IMR-90 (cell line): ENCODE results near the gene PCARE. TPM values are rescaled to one million over a fixed set of nuclear protein-coding genes. Genes with fewer than 3 reads are reported as not detected.

ENCODE experiments used
- ATAC-seq: fragments of 200-7000 bp; cut with Tn5 transposase; 2 replicates; pipeline ENCODE4 v1.9.1; 2020; ENCODE audit warnings: low read depth, mild to moderate bottlenecking, moderate library complexity
- BruUV-seq: library from RNA; stranded (reverse); fragments of 400-500 nt; replicated peaks from 2 replicates; lab custom pipeline; 2021; lab: Mats Ljungman, UMichigan
- CTCF ChIA-PET: fragments of 300-600 bp; formaldehyde crosslinking; extraction: SDS; loops from one replicate; lab custom pipeline; 2021; ENCODE audit warnings: antibody characterized with exemption; lab: Yijun Ruan, JAX
- POLR2A ChIA-PET: fragments of 300-600 bp; sonication (Branson Sonifier 250); formaldehyde crosslinking; loops from one replicate; lab custom pipeline; 2022; ENCODE audit warnings: antibody characterized with exemption; ENCODE audit not compliant: unreplicated experiment; lab: Charles Lee
- DNase-seq: peaks from one replicate; pipeline ENCODE4 v3.0.0; 2013
- H2AFZ ChIP-seq: replicated peaks from 2 replicates; pipeline ENCODE3; 2013; ENCODE audit warnings: low read length, mild to moderate bottlenecking; ENCODE audit not compliant: poor library complexity
- H2AK5ac ChIP-seq: 2 replicates; pipeline ENCODE4 v1.6.1; 2013; ENCODE audit warnings: low read depth, low read length, inconsistent platforms
- H2AK9ac ChIP-seq: replicated peaks from 2 replicates; pipeline ENCODE3; 2013; ENCODE audit warnings: mild to moderate bottlenecking, low read depth, low read length, moderate library complexity; ENCODE audit not compliant: poor library complexity
- H2BK120ac ChIP-seq: 2 replicates; pipeline ENCODE4 v1.6.1; 2013; ENCODE audit warnings: low read depth, low read length, inconsistent platforms
- H2BK15ac ChIP-seq: 3 replicates; pipeline ENCODE4 v1.6.1; 2013; ENCODE audit warnings: low read depth, low read length, inconsistent platforms
- H2BK20ac ChIP-seq: 2 replicates; pipeline ENCODE4 v1.6.1; 2013; ENCODE audit warnings: low read depth, mild to moderate bottlenecking, inconsistent platforms, low read length, moderate library complexity
- H2BK5ac ChIP-seq: 2 replicates; pipeline ENCODE4 v1.6.1; 2013; ENCODE audit warnings: mild to moderate bottlenecking, low read depth, low read length, inconsistent platforms; ENCODE audit not compliant: poor library complexity, severe bottlenecking
- H3K14ac ChIP-seq: replicated peaks from 2 replicates; pipeline ENCODE4 v1.6.1; 2013; ENCODE audit warnings: low read depth, low read length, inconsistent platforms
- H3K18ac ChIP-seq: 2 replicates; pipeline ENCODE4 v1.6.1; 2013; ENCODE audit warnings: low read depth, low read length, control low read depth
- H3K23ac ChIP-seq: 2 replicates; pipeline ENCODE4 v1.6.1; 2013; ENCODE audit warnings: low read depth, low read length, inconsistent platforms
- H3K27ac ChIP-seq: 2 replicates; pipeline ENCODE4 v1.5.1; 2013; ENCODE audit warnings: mild to moderate bottlenecking, control low read depth, low read length; ENCODE audit not compliant: insufficient read depth
- H3K27me3 ChIP-seq: 2 replicates; pipeline ENCODE4 v1.6.1; 2013; ENCODE audit warnings: low read length; ENCODE audit not compliant: control insufficient read depth, insufficient read depth
- H3K36me3 ChIP-seq: 2 replicates; pipeline ENCODE4 v1.6.1; 2013; ENCODE audit warnings: low read length, mixed read lengths; ENCODE audit not compliant: control insufficient read depth, insufficient read depth
- H3K4ac ChIP-seq: 2 replicates; pipeline ENCODE4 v1.6.1; 2013; ENCODE audit warnings: low read depth, low read length, inconsistent platforms
- H3K4me1 ChIP-seq: 2 replicates; pipeline ENCODE4 v1.6.1; 2013; ENCODE audit warnings: low read length, mixed read lengths; ENCODE audit not compliant: control insufficient read depth, insufficient read depth
- H3K4me2 ChIP-seq: 2 replicates; pipeline ENCODE4 v1.6.1; 2013; ENCODE audit warnings: low read depth, mild to moderate bottlenecking, control low read depth, low read length, moderate library complexity
- H3K4me3 ChIP-seq: 2 replicates; pipeline ENCODE4 v1.5.1; 2013; ENCODE audit warnings: low read depth, mild to moderate bottlenecking, control low read depth, low read length, moderate library complexity; ENCODE audit not compliant: insufficient read depth
- H3K56ac ChIP-seq: 2 replicates; pipeline ENCODE4 v1.6.1; 2013; ENCODE audit warnings: low read length, inconsistent platforms; ENCODE audit not compliant: insufficient read depth; ENCODE audit errors: extremely low read depth
- H3K79me1 ChIP-seq, 2 experiments: 2 replicates each; pipeline ENCODE4 v1.6.1; 2013; ENCODE audit warnings: low read length in 2 of 2, inconsistent platforms in 1 of 2, low read depth in 1 of 2
- H3K9ac ChIP-seq: 2 replicates; pipeline ENCODE4 v1.6.1; 2013; ENCODE audit warnings: low read depth, low read length, control low read depth
- H3K9me1 ChIP-seq: 2 replicates; pipeline ENCODE4 v1.6.1; 2013; ENCODE audit warnings: low read length, inconsistent platforms; ENCODE audit not compliant: insufficient read depth
- H3K9me3 ChIP-seq: 2 replicates; pipeline ENCODE4 v1.6.1; 2013; ENCODE audit warnings: low read length; ENCODE audit not compliant: control insufficient read depth, insufficient read depth
- H4K20me1 ChIP-seq: 2 replicates; pipeline ENCODE4 v1.6.1; 2013; ENCODE audit warnings: low read length, inconsistent platforms; ENCODE audit not compliant: insufficient read depth
- H4K5ac ChIP-seq: 2 replicates; pipeline ENCODE4 v1.6.1; 2013; ENCODE audit warnings: mild to moderate bottlenecking, low read depth, low read length, control low read depth
- H4K8ac ChIP-seq, 2 experiments: 2 replicates each; pipeline ENCODE4 v1.6.1; 2013; ENCODE audit warnings: low read depth in 2 of 2, low read length in 2 of 2, control low read depth in 1 of 2, inconsistent platforms in 1 of 2
- H4K91ac ChIP-seq: 2 replicates; pipeline ENCODE4 v1.6.1; 2013; ENCODE audit warnings: low read depth, low read length, inconsistent platforms; ENCODE audit not compliant: insufficient read depth
- MAZ ChIP-seq: IDR thresholded peaks from 2 replicates; pipeline ENCODE4 v1.6.1; 2012; ENCODE audit warnings: low read depth, mild to moderate bottlenecking, low read length, improper control_type of control experiment, moderate library complexity, borderline replicate concordance
- RCOR1 ChIP-seq: IDR thresholded peaks from 2 replicates; pipeline ENCODE4 v1.6.1; 2012; ENCODE audit warnings: mild to moderate bottlenecking, low read length, improper control_type of control experiment; ENCODE audit not compliant: insufficient replicate concordance
- WGBS, 2 experiments: methylation state at CpG; one replicate each; pipeline versions ENCODE4 v1.1.5 to v1.1.7; 2013; ENCODE audit warnings: missing lambda C conversion rate in 2 of 2; ENCODE audit not compliant: insufficient read length in 1 of 2; ENCODE audit errors: extremely low coverage in 2 of 2; 5-methylcytosine and 5-hydroxymethylcytosine counted together
- dilution Hi-C: fragments of 300-500 bp; cut with HindIII; formaldehyde crosslinking; loops from one replicate; pipeline ENCODE4 v1.14.3; 2018; ENCODE audit warnings: low sequenced_read_pairs; ENCODE audit not compliant: unreplicated experiment
- in situ Hi-C: fragments of 300-500 bp; cut with MboI; formaldehyde crosslinking; loops from 3 replicates; pipeline ENCODE4 v1.14.3; 2019; ENCODE audit warnings: low sequenced_read_pairs, inconsistent platforms, mixed read lengths
- intact Hi-C: fragments of 100-400 bp; cut with micrococcal nuclease; formaldehyde crosslinking; loops from 2 replicates; pipeline ENCODE4 v1.10.0; 2022
- polyA plus RNA-seq, 3 experiments: library from polyadenylated mRNA; depleted of rRNA; stranded (reverse); fragments of >200 nt; gene quantifications; 2 replicates each; pipeline ENCODE4 v1.2.3, GENCODE V29; 2012; ENCODE audit warnings: low replicate concordance in 1 of 3
- total RNA-seq: library from RNA; depleted of rRNA; stranded (reverse); fragments of >200 nt; gene quantifications from 2 replicates; pipeline ENCODE4 v1.2.3, GENCODE V29; 2012
- TF ChIP-seq, protein P1 (sequence below): conservative IDR thresholded peaks from 2 replicates; pipeline ENCODE4 v1.5.1; 2012; ENCODE audit warnings: mild to moderate bottlenecking, low read depth, low read length, improper control_type of control experiment

The PCARE gene
- total and polyA plus RNA-seq, 2 of the 4 experiments (the other 2 are of a cell fraction) = not detected

DNA sequence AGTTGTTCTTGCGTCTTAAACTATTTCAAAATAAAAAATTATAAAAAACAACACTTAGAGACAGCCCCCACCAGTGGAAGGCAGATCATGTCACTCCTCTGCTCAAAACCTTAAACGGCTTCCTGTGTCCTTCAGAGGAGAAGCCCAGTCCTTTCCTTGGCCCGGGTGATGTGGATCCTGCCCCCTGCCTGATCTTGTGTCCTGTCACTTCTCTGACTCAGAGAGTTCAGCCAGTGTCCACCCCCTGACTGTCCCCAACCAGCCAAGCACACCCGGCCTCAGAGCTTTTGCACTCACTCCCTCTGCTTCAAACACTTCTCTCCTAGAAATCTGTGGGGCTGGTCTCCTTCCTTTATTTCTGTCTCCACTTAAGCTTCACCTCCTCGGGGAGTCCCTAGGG is 57.8 kb downstream of the PCARE start:
- dilution Hi-C loops = no loop called here
- Histone ChIP-seq H2BK15ac (no peak overlapping the region), H4K5ac (no peak overlapping the region), H3K9ac (no peak overlapping the region), H2BK20ac (no peak overlapping the region), H3K14ac (no peak overlapping the region), H3K56ac (no peak overlapping the region), H2BK120ac (no peak overlapping the region), H3K27me3 (peaks cover 7% of the 10 kb centered on the region; the same call in 1 of the 2 replicates), H3K18ac (no peak overlapping the region), H3K4ac (no peak overlapping the region), H2AK5ac (no peak overlapping the region), H3K79me1 (no peaks in the 10 kb centered on the region), H3K9me1 (peaks cover 9% of the 10 kb centered on the region), H4K20me1 (no peaks in the 10 kb centered on the region; the same call in 1 of the 2 replicates), H2AK9ac (no peak overlapping the region), H3K9me3 (no peaks in the 10 kb centered on the region), H2BK5ac (no peak overlapping the region), H4K8ac (no peak overlapping the region), H3K27ac (no peak overlapping the region), H2AFZ (no peak overlapping the region), H3K4me3 (no peak overlapping the region), H3K4me2 (no peak overlapping the region), H3K36me3 (no peaks in the 10 kb centered on the region), H3K4me1 (peaks cover 9% of the 10 kb centered on the region), H3K23ac (no peak overlapping the region), H4K91ac (no peak overlapping the region)
- no peak for DNase-seq
- intact Hi-C loops = no loop called here
- CTCF ChIA-PET = no interaction called here
- POLR2A ChIA-PET = no interaction called here
- no TSS peak for BruUV-seq
- in situ Hi-C loops = no loop called here
- no peak for ATAC-seq
- WGBS, 2 experiments = 54% methylated on average over 4 of the region's 5 CpGs; no CpG with 5 or more reads in 1 of the 2 experiments
- TF ChIP-seq, protein P1, sequence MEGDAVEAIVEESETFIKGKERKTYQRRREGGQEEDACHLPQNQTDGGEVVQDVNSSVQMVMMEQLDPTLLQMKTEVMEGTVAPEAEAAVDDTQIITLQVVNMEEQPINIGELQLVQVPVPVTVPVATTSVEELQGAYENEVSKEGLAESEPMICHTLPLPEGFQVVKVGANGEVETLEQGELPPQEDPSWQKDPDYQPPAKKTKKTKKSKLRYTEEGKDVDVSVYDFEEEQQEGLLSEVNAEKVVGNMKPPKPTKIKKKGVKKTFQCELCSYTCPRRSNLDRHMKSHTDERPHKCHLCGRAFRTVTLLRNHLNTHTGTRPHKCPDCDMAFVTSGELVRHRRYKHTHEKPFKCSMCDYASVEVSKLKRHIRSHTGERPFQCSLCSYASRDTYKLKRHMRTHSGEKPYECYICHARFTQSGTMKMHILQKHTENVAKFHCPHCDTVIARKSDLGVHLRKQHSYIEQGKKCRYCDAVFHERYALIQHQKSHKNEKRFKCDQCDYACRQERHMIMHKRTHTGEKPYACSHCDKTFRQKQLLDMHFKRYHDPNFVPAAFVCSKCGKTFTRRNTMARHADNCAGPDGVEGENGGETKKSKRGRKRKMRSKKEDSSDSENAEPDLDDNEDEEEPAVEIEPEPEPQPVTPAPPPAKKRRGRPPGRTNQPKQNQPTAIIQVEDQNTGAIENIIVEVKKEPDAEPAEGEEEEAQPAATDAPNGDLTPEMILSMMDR = no peak
- TF ChIP-seq MAZ (no peak), RCOR1 (no peak)
